Aorta (tissue), 5 donors: ENCODE data around the gene SLC29A2. TPM values are rescaled to one million over a fixed set of nuclear protein-coding genes. Genes with fewer than 3 reads are reported as not detected.
"Not testable (repeated sequence)": the region's sequence is repeated elsewhere in the genome, so short reads cannot be mapped to it uniquely, and the experiment has no call there.

Experiments
- ATAC-seq: fragments of 200-7000 bp; cut with Tn5 transposase; one replicate; pipeline ENCODE4 v1.9.1; 2022; ENCODE audit warnings: moderate library complexity; ENCODE audit not compliant: low FRiP score
- DNase-seq, 2 donors: peaks; one replicate each; pipeline ENCODE4 v3.0.0-alpha.2; 2020
- H3K27ac ChIP-seq, 2 donors: one replicate each; pipeline ENCODE4 v1.5.1; 2013; ENCODE audit warnings: low read length in 2 of 2, mild to moderate bottlenecking in 2 of 2, moderate library complexity in 2 of 2, control low read depth in 1 of 2, inconsistent platforms in 1 of 2, low read depth in 1 of 2
- H3K27me3 ChIP-seq, 2 donors: one replicate each; pipeline ENCODE4 v1.6.1; 2013; ENCODE audit warnings: control low read depth in 1 of 2, low read length in 1 of 2, mild to moderate bottlenecking in 1 of 2, moderate library complexity in 1 of 2; ENCODE audit not compliant: insufficient read depth in 2 of 2, control insufficient read depth in 1 of 2
- H3K36me3 ChIP-seq, 2 donors: one replicate each; pipeline ENCODE4 v1.6.1; 2013; ENCODE audit warnings: control low read depth in 1 of 2, low read length in 1 of 2, mild to moderate bottlenecking in 1 of 2; ENCODE audit not compliant: insufficient read depth in 2 of 2, control insufficient read depth in 1 of 2
- H3K4me1 ChIP-seq, 2 donors: one replicate each; pipeline ENCODE4 v1.6.1; 2013; ENCODE audit warnings: low read length in 2 of 2, control low read depth in 1 of 2, mild to moderate bottlenecking in 1 of 2, moderate library complexity in 1 of 2; ENCODE audit not compliant: insufficient read depth in 2 of 2, control insufficient read depth in 1 of 2
- H3K4me3 ChIP-seq, 2 donors: one replicate each; pipeline ENCODE4 v1.5.1; 2013; ENCODE audit warnings: low read length in 2 of 2, control low read depth in 1 of 2, mild to moderate bottlenecking in 1 of 2
- H3K9me3 ChIP-seq: one replicate; pipeline ENCODE4 v1.6.1; 2013; ENCODE audit warnings: mild to moderate bottlenecking, low read length; ENCODE audit not compliant: control insufficient read depth
- WGBS, 2 donors: extraction: QIAGEN DNeasy Blood & Tissue Kit; methylation state at CpG; one replicate each; pipeline ENCODE4 v1.1.7; 2013; 5-methylcytosine and 5-hydroxymethylcytosine counted together
- intact Hi-C, 2 donors: fragments of 100-400 bp; cut with DNase I; formaldehyde crosslinking; loops; one replicate each; pipeline versions ENCODE4 v1.14.2 to v1.15.0; 2022
- polyA plus RNA-seq, 2 donors: library from polyadenylated mRNA; stranded (reverse); fragments of 200-250 nt; gene quantifications; one replicate each; pipeline ENCODE4 v1.2.3, GENCODE V29; 2013
- total RNA-seq, 2 donors: library from RNA; stranded (reverse); fragmentation: NEBNext Ultra II Directional; extraction: Animal tissue kit (Norgen Biotek cat#: 25700); gene quantifications; one replicate each; pipeline ENCODE4 v1.2.1, GENCODE V29; 2021
- donor health status: healthy with polysubstance abuse.
- donor health status: Bipolar disorder and iron deficiency.
- donor health status: DM: no; HTN: no; CAD: no.
- donor health status: DM: no; HTN: no; CAD: no.
- donor health status: DM: yes; HTN: yes; CAD: no.

Gene SLC29A2
- total and polyA plus RNA-seq, 4 donors: 0.38 to 3.9 (median 2.6) TPM

DNA sequence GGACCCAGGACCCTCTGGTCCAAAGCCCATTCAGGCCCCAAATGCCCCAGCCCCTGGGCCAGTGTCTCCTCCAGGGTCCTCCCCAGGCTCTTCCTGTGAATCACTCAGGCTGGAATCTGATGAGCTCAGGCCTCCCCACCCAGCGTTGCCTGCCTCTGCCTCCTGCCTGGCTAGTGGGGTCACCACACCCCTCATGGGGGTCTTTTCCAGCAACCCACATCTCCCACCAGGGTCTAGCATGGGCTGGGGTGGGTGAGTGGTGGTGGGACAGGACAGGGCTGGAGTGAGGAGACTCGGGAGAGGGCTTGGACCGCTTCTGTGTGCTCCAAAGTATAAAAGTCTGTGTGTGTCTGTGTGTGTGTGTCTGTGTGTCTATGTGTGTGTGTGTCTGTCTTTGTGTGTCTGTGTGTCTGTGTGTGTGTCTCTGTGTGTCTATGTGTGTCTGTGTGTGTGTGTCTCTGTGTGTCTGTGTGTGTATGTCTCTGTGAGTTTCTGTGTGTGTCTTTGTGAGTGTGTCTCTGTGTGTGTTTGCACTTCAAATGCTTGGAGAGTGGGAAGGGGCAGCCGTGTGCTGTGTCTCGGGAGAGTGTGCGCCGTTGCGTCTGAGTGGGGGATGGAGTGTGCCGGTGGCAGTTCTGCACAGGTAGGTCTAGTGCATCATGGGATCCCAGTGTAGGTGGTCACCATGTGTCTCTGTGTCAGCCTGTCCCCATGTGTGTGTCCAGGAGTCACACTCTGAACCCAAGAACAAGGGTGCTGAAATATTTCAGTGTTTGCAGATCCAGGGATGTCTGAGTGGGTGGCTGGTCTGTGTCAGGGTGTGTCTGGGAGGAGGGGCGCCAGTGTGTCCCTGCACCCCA is 44.2 kb downstream of the SLC29A2 start:
- H3K36me3 ChIP-seq: no peaks in the 10 kb centered on the region
- DNase-seq: peak in 1 of 2 donors; percentile 63
- WGBS, 2 donors: 83 to 86% methylated on average over 10 of the region's 10 CpGs
- H3K27ac ChIP-seq: no peak overlapping the region
- ATAC-seq: peak; percentile 40
- H3K4me3 ChIP-seq: no peak overlapping the region
- H3K4me1 ChIP-seq: no peaks in the 10 kb centered on the region
- no peaks in the 10 kb centered on the region for H3K9me3 ChIP-seq
- no peaks in the 10 kb centered on the region for H3K27me3 ChIP-seq
- intact Hi-C loops: loop anchor here in 1 of 2 donors (1.0 kb wide), 1 partner anchor 16 kb away; no protein-coding TSS in a partner anchor

- intact Hi-C loops: no loop called here
- no peaks in the 10 kb centered on the region for H3K9me3 ChIP-seq
- DNase-seq (no peak), ATAC-seq (peak; percentile 26)
- no peaks in the 10 kb centered on the region for H3K36me3 ChIP-seq
- H3K27ac ChIP-seq: no peak overlapping the region
- H3K4me1 ChIP-seq: no peaks in the 10 kb centered on the region
- no peaks in the 10 kb centered on the region for H3K27me3 ChIP-seq
- 29 to 30% methylated on average over 18 to 21 of the region's 21 CpGs for WGBS, 2 donors
- no peak overlapping the region for H3K4me3 ChIP-seq
These were observed 45.1 kb downstream of the SLC29A2 start for GRCh38 chr11:66326261-66327111.

DNA sequence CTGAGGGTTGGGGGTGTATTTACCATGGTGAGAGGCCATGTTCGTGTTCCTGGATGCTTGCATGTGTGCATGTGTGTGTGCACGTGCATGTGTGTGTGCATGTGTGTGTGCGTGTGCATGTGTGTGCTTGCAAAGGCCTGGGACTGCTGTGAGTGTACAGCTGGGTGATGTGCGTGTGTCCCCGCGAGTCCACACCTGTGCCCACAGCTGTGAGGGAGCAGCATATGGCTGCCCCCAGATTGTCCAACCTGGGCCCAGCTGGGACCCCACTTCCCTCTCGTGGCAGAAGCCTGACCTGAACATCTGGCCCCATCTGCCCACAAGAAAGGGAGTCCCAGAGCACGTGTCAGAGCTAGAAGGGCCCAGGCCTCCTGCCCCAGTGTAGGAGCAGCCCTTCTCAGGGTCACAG is 46.3 kb downstream of the SLC29A2 start:
- Histone ChIP-seq H3K4me3 (no peak overlapping the region), H3K27ac (no peak overlapping the region), H3K4me1 (no peaks in the 10 kb centered on the region), H3K27me3 (no peaks in the 10 kb centered on the region), H3K9me3 (no peaks in the 10 kb centered on the region), H3K36me3 (no peaks in the 10 kb centered on the region)
- DNase-seq (no peak), ATAC-seq (no peak)
- intact Hi-C loops: no loop called here
- WGBS, 2 donors: 83 to 88% methylated on average over 8 of the region's 8 CpGs

DNA sequence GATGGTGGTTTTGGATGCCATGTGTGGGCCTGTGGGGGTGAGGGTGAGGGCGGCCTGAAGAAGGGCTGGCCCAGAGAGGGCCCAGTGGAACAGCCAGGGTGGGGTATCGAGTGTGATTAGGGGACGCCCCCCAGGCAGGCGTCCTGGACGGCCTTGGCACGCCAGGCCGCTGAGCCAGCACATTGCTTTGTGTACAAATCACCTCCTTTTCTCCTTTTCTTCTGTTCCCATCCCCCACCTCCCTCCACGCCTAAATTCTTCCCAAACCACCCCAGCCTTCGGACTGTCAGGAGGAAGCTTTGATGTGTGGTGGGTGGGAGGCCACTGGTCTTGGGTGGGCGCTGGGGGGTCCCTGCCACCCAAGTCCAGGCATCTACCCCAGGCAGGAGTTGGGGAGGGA is 46.9 kb downstream of the SLC29A2 start:
- Histone ChIP-seq H3K9me3 (no peaks in the 10 kb centered on the region), H3K4me3 (no peak overlapping the region), H3K27ac (no peak overlapping the region), H3K27me3 (no peaks in the 10 kb centered on the region), H3K4me1 (no peaks in the 10 kb centered on the region), H3K36me3 (no peaks in the 10 kb centered on the region)
- ATAC-seq (no peak), DNase-seq (no peak)
- intact Hi-C loops: no loop called here
- WGBS, 2 donors: 79 to 93% methylated on average over 7 to 10 of the region's 10 CpGs

- H3K27me3 ChIP-seq: no peaks in the 10 kb centered on the region
- H3K36me3 ChIP-seq: no peaks in the 10 kb centered on the region
- ATAC-seq (no peak), DNase-seq (no peak)
- H3K9me3 ChIP-seq: no peaks in the 10 kb centered on the region
- no peaks in the 10 kb centered on the region for H3K4me1 ChIP-seq
- no peak overlapping the region for H3K4me3 ChIP-seq
- intact Hi-C loops: no loop called here
- WGBS, 2 donors: 99 to 100% methylated on average over 1 of the region's 1 CpG
- no peak overlapping the region for H3K27ac ChIP-seq
These were observed 47.9 kb downstream of the SLC29A2 start for GRCh38 chr11:66323684-66324083.

- Histone ChIP-seq H3K27me3 (no peaks in the 10 kb centered on the region), H3K4me1 (no peaks in the 10 kb centered on the region), H3K27ac (no peak overlapping the region), H3K9me3 (no peaks in the 10 kb centered on the region), H3K36me3 (no peaks in the 10 kb centered on the region), H3K4me3 (no peak overlapping the region)
- ATAC-seq (peak; percentile 75), DNase-seq (peak in 1 of 2 donors; percentile 80)
- intact Hi-C loops: no loop called here
- 79 to 85% methylated on average over 11 of the region's 11 CpGs for WGBS, 2 donors
These were observed 48.7 kb downstream of the SLC29A2 start for GRCh38 chr11:66322732-66323427.

GRCh38 chr11:66321606-66322005 is 50.0 kb downstream of the SLC29A2 start:
- no peaks in the 10 kb centered on the region for H3K36me3 ChIP-seq
- no peak overlapping the region for H3K27ac ChIP-seq
- no peaks in the 10 kb centered on the region for H3K4me1 ChIP-seq
- H3K27me3 ChIP-seq: no peaks in the 10 kb centered on the region
- H3K4me3 ChIP-seq: no peak overlapping the region
- WGBS, 2 donors: 82 to 88% methylated on average over 4 of the region's 4 CpGs
- DNase-seq (no peak), ATAC-seq (no peak)
- no peaks in the 10 kb centered on the region for H3K9me3 ChIP-seq
- intact Hi-C loops: no loop called here

DNA sequence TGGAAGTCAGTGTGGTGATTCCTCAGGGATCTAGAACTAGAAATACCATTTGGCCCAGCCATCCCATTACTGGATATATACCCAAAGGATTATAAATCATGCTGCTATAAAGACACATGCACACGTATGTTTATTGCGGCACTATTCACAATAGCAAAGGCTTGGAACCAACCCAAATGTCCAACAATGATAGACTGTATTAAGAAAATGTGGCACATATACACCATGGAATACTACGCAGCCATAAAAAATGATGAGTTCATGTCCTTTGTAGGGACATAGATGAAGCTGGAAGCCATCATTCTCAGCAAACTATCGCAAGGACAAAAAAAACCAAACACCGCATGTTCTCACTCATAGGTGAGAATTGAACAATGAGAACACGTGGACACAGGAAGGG is 50.8 kb downstream of the SLC29A2 start:
- H3K9me3 ChIP-seq, H3K27me3 ChIP-seq, H3K27ac ChIP-seq, intact Hi-C loops, H3K36me3 ChIP-seq, H3K4me1 ChIP-seq, H3K4me3 ChIP-seq, DNase-seq, ATAC-seq: not testable (repeated sequence)
- 93 to 96% methylated on average over 6 of the region's 6 CpGs for WGBS, 2 donors
